DND-41 (cell line): ENCODE measurements around the gene BST1.
"Not testable (repeated sequence)": the region's sequence is repeated elsewhere in the genome, so short reads cannot be mapped to it uniquely, and the experiment has no call there.

Source experiments
- ATAC-seq: fragments of 200-7000 bp; cut with Tn5 transposase; 3 replicates; pipeline ENCODE4 v1.9.1; 2021; ENCODE audit warnings: low read depth; ENCODE audit not compliant: insufficient read depth
- DNase-seq: peaks from one replicate; pipeline ENCODE4 v3.0.0-alpha.2; 2020
- H2AFZ ChIP-seq: 2 replicates; pipeline ENCODE4 v1.6.0; 2012; ENCODE audit warnings: low read depth, low read length
- H3K27ac ChIP-seq: 2 replicates; pipeline ENCODE4 v1.5.1; 2012; ENCODE audit warnings: low read length, inconsistent platforms
- H3K27me3 ChIP-seq: fragments of 200-600 bp; sonication (generic); 2 replicates; pipeline ENCODE4 v1.6.0; 2012; ENCODE audit warnings: low read length, mild to moderate bottlenecking, inconsistent platforms; ENCODE audit not compliant: insufficient read depth, poor library complexity
- H3K36me3 ChIP-seq: 2 replicates; pipeline ENCODE4 v1.5.1; 2012; ENCODE audit warnings: low read length, inconsistent platforms; ENCODE audit not compliant: insufficient read depth
- H3K4me1 ChIP-seq: 2 replicates; pipeline ENCODE4 v1.5.1; 2012; ENCODE audit warnings: mild to moderate bottlenecking, low read length; ENCODE audit not compliant: insufficient read depth
- H3K4me2 ChIP-seq: 2 replicates; pipeline ENCODE4 v1.6.0; 2012; ENCODE audit warnings: mild to moderate bottlenecking, moderate library complexity, low read length, inconsistent platforms; ENCODE audit not compliant: insufficient read depth
- H3K4me3 ChIP-seq, 2 experiments: fragments of 200-600 bp in 1 of 2; shearing (Covaris generic) in 1 of 2; 2 replicates each; pipeline ENCODE4 v1.5.1; 2012 to 2016; ENCODE audit warnings: inconsistent platforms in 2 of 2, low read length in 2 of 2, mild to moderate bottlenecking in 2 of 2, low read depth in 1 of 2, moderate library complexity in 1 of 2
- H3K79me2 ChIP-seq: 2 replicates; pipeline ENCODE4 v1.6.0; 2012; ENCODE audit warnings: low read length, inconsistent platforms; ENCODE audit not compliant: insufficient read depth
- H3K9ac ChIP-seq: 2 replicates; pipeline ENCODE4 v1.6.0; 2012; ENCODE audit warnings: low read depth, mild to moderate bottlenecking, inconsistent platforms, low read length, moderate library complexity
- H3K9me3 ChIP-seq: 2 replicates; pipeline ENCODE4 v1.5.1; 2012; ENCODE audit warnings: low read length, moderate library complexity, mild to moderate bottlenecking, inconsistent platforms; ENCODE audit not compliant: insufficient read depth, severe bottlenecking
- H4K20me1 ChIP-seq: 2 replicates; pipeline ENCODE4 v1.6.0; 2012; ENCODE audit warnings: low read length; ENCODE audit not compliant: insufficient read depth
- CTCF ChIP-seq: IDR thresholded peaks from 2 replicates; pipeline ENCODE4 v1.5.1; 2012; ENCODE audit warnings: borderline replicate concordance, low read length, moderate library complexity, mild to moderate bottlenecking; ENCODE audit not compliant: poor library complexity, severe bottlenecking; ENCODE audit errors: extremely low read depth
- EZH2 ChIP-seq: IDR thresholded peaks from 3 replicates; pipeline ENCODE4 v1.6.1; 2012; ENCODE audit warnings: borderline replicate concordance, low read depth, mild to moderate bottlenecking, moderate library complexity, low read length, inconsistent platforms; ENCODE audit not compliant: severe bottlenecking

The BST1 gene

GRCh38 chr4:15756361-15756861, 53.5 kb downstream of the BST1 start:
- Histone ChIP-seq H3K4me2 (peak overlapping the region; percentile 70), H3K4me1 (peaks cover 73% of the 10 kb centered on the region), H3K27me3 (no peaks in the 10 kb centered on the region), H3K4me3 (peak overlapping the region; percentile 56 to 60), H3K79me2 (peaks cover 68% of the 10 kb centered on the region), H2AFZ (no peak overlapping the region), H3K9me3 (no peaks in the 10 kb centered on the region), H3K9ac (peak overlapping the region; percentile 77), H3K27ac (peak overlapping the region; percentile 96), H3K36me3 (peaks cover 13% of the 10 kb centered on the region), H4K20me1 (no peaks in the 10 kb centered on the region)
- TF ChIP-seq EZH2 (no peak), CTCF (peak; percentile 80)
- peak; percentile 86 for DNase-seq
- ATAC-seq = peak; percentile 78

- peaks cover 8% of the 10 kb centered on the region for H3K36me3 ChIP-seq
- H2AFZ ChIP-seq = 0 out of 2 replicates have a peak overlapping the region, but pooled peaks have one; percentile 13
- H3K4me1 ChIP-seq = peaks cover 75% of the 10 kb centered on the region
- no peak for TF ChIP-seq CTCF
- TF ChIP-seq EZH2 = no peak
- ATAC-seq (peak; percentile 46), DNase-seq (peak; percentile 60)
- no peaks in the 10 kb centered on the region for H4K20me1 ChIP-seq
- peak overlapping the region; percentile 77 for H3K9ac ChIP-seq
- no peaks in the 10 kb centered on the region for H3K9me3 ChIP-seq
- H3K27ac ChIP-seq = peak overlapping the region; percentile 96
- peak overlapping the region; percentile 70 for H3K4me2 ChIP-seq
- no peaks in the 10 kb centered on the region for H3K27me3 ChIP-seq
- peak overlapping the region; percentile 56 to 60 for H3K4me3 ChIP-seq
- peaks cover 71% of the 10 kb centered on the region for H3K79me2 ChIP-seq
Observed at GRCh38 chr4:15757054-15757453, 54.2 kb downstream of the BST1 start.

GRCh38 chr4:15758294-15758693, 55.4 kb downstream of the BST1 start:
- Histone ChIP-seq H3K4me3 (no peak overlapping the region), H3K27me3 (no peaks in the 10 kb centered on the region), H3K4me2 (no peak overlapping the region), H3K27ac (peak overlapping the region; percentile 20), H4K20me1 (no peaks in the 10 kb centered on the region), H2AFZ (no peak overlapping the region), H3K36me3 (peaks cover 6% of the 10 kb centered on the region; the same call in 1 of the 2 replicates), H3K9ac (no peak overlapping the region), H3K4me1 (peaks cover 76% of the 10 kb centered on the region), H3K9me3 (no peaks in the 10 kb centered on the region), H3K79me2 (peaks cover 73% of the 10 kb centered on the region)
- ATAC-seq = no peak
- TF ChIP-seq EZH2 (no peak), CTCF (no peak)
- DNase-seq = no peak

GRCh38 chr4:15762460-15762859, 59.6 kb downstream of the BST1 start:
- H2AFZ ChIP-seq, ATAC-seq, H3K9ac ChIP-seq, H3K36me3 ChIP-seq, H4K20me1 ChIP-seq, H3K27me3 ChIP-seq, H3K4me2 ChIP-seq, DNase-seq, H3K4me3 ChIP-seq, H3K9me3 ChIP-seq: not testable (repeated sequence)
- peaks cover 78% of the 10 kb centered on the region for H3K4me1 ChIP-seq
- peak overlapping the region; percentile 69 for H3K27ac ChIP-seq
- peaks cover 57% of the 10 kb centered on the region for H3K79me2 ChIP-seq
